Dendritic cell treated with granulocyte-macrophage colony-stimulating factor and Interleukin-4, amounts not matched to agents 40 ng/mL and 50 ng/mL, for 4 days (primary cell): Measurements from ENCODE around the gene ADAMTS13.
"Not testable (repeated sequence)": the region's sequence is repeated elsewhere in the genome, so short reads cannot be mapped to it uniquely, and the experiment has no call there.

Experiments
- H3K27ac Mint-ChIP-seq: one replicate; pipeline ENCODE4 v1.8.0; 2022; ENCODE audit warnings: mild to moderate bottlenecking, mixed read lengths
- H3K27me3 Mint-ChIP-seq: one replicate; pipeline ENCODE4 v1.8.0; 2022; ENCODE audit warnings: mild to moderate bottlenecking, mixed read lengths
- H3K36me3 Mint-ChIP-seq: one replicate; pipeline ENCODE4 v1.8.0; 2022; ENCODE audit warnings: low read depth, mixed read lengths
- H3K4me1 Mint-ChIP-seq: one replicate; pipeline ENCODE4 v1.8.0; 2022; ENCODE audit warnings: low read depth, mixed read lengths
- H3K4me3 Mint-ChIP-seq: one replicate; pipeline ENCODE4 v1.8.0; 2022; ENCODE audit warnings: mild to moderate bottlenecking, moderate library complexity, mixed read lengths
- H3K9me3 Mint-ChIP-seq: one replicate; pipeline ENCODE4 v1.8.0; 2022; ENCODE audit warnings: mixed read lengths
- intact Hi-C: fragments of 100-400 bp; cut with micrococcal nuclease; formaldehyde crosslinking; loops from one replicate; pipeline ENCODE4 v1.15.0; 2022

ADAMTS13 gene

GRCh38 chr9:133384736-133385321 is 37.3 kb upstream of the ADAMTS13 start:
- no peaks in the 10 kb centered on the region for H3K9me3 Mint-ChIP-seq
- no peaks in the 10 kb centered on the region for H3K36me3 Mint-ChIP-seq
- intact Hi-C loops, result no loop called here
- no peak overlapping the region for H3K4me3 Mint-ChIP-seq
- no peaks in the 10 kb centered on the region for H3K4me1 Mint-ChIP-seq
- no peak overlapping the region for H3K27ac Mint-ChIP-seq
- no peaks in the 10 kb centered on the region for H3K27me3 Mint-ChIP-seq

GRCh38 chr9:133385452-133385851 is 36.7 kb upstream of the ADAMTS13 start:
- H3K4me1 Mint-ChIP-seq, result no peaks in the 10 kb centered on the region
- no peaks in the 10 kb centered on the region for H3K27me3 Mint-ChIP-seq
- H3K9me3 Mint-ChIP-seq, result no peaks in the 10 kb centered on the region
- no peak overlapping the region for H3K4me3 Mint-ChIP-seq
- no peak overlapping the region for H3K27ac Mint-ChIP-seq
- H3K36me3 Mint-ChIP-seq, result no peaks in the 10 kb centered on the region
- intact Hi-C loops, result no loop called here

GRCh38 chr9:133386338-133386737 is 35.8 kb upstream of the ADAMTS13 start:
- Mint-ChIP-seq H3K36me3 (no peaks in the 10 kb centered on the region), H3K9me3 (no peaks in the 10 kb centered on the region), H3K4me1 (no peaks in the 10 kb centered on the region), H3K27ac (no peak overlapping the region), H3K4me3 (no peak overlapping the region), H3K27me3 (peaks cover 2% of the 10 kb centered on the region)
- intact Hi-C loops, result no loop called here

- no peaks in the 10 kb centered on the region for H3K4me1 Mint-ChIP-seq
- H3K36me3 Mint-ChIP-seq, result no peaks in the 10 kb centered on the region
- H3K27ac Mint-ChIP-seq, result no peak overlapping the region
- no peaks in the 10 kb centered on the region for H3K9me3 Mint-ChIP-seq
- H3K27me3 Mint-ChIP-seq, result peaks cover 2% of the 10 kb centered on the region
- intact Hi-C loops, result no loop called here
- no peak overlapping the region for H3K4me3 Mint-ChIP-seq
These were observed 34.5 kb upstream of the ADAMTS13 start for GRCh38 chr9:133387680-133388079.

GRCh38 chr9:133389025-133389557 is 33.1 kb upstream of the ADAMTS13 start:
- Mint-ChIP-seq H3K4me1 (no peaks in the 10 kb centered on the region), H3K9me3 (no peaks in the 10 kb centered on the region), H3K36me3 (no peaks in the 10 kb centered on the region), H3K4me3 (no peak overlapping the region), H3K27ac (no peak overlapping the region), H3K27me3 (peaks cover 4% of the 10 kb centered on the region)
- intact Hi-C loops, result no loop called here

- Mint-ChIP-seq H3K4me3 (no peak overlapping the region), H3K27me3 (peaks cover 6% of the 10 kb centered on the region), H3K4me1 (no peaks in the 10 kb centered on the region), H3K36me3 (no peaks in the 10 kb centered on the region), H3K9me3 (no peaks in the 10 kb centered on the region), H3K27ac (no peak overlapping the region)
- intact Hi-C loops, result no loop called here
These were observed 32.6 kb upstream of the ADAMTS13 start for GRCh38 chr9:133389562-133389961.

- Mint-ChIP-seq H3K27me3 (peaks cover 16% of the 10 kb centered on the region), H3K36me3 (no peaks in the 10 kb centered on the region), H3K4me1 (no peaks in the 10 kb centered on the region), H3K27ac (no peak overlapping the region), H3K9me3 (no peaks in the 10 kb centered on the region), H3K4me3 (no peak overlapping the region)
- intact Hi-C loops, result no loop called here
These were observed 31.5 kb upstream of the ADAMTS13 start for GRCh38 chr9:133390713-133391112.

GRCh38 chr9:133391449-133391848 is 30.7 kb upstream of the ADAMTS13 start:
- H3K9me3 Mint-ChIP-seq, H3K27ac Mint-ChIP-seq, H3K36me3 Mint-ChIP-seq, intact Hi-C loops, H3K4me3 Mint-ChIP-seq, H3K4me1 Mint-ChIP-seq: not testable (repeated sequence)
- H3K27me3 Mint-ChIP-seq, result peaks cover 16% of the 10 kb centered on the region

GRCh38 chr9:133392308-133392707 is 29.9 kb upstream of the ADAMTS13 start:
- intact Hi-C loops, H3K27ac Mint-ChIP-seq, H3K9me3 Mint-ChIP-seq, H3K36me3 Mint-ChIP-seq, H3K4me3 Mint-ChIP-seq, H3K4me1 Mint-ChIP-seq: not testable (repeated sequence)
- peaks cover 16% of the 10 kb centered on the region for H3K27me3 Mint-ChIP-seq

GRCh38 chr9:133393399-133393798 is 28.8 kb upstream of the ADAMTS13 start:
- H3K9me3 Mint-ChIP-seq, result no peaks in the 10 kb centered on the region
- no peaks in the 10 kb centered on the region for H3K4me1 Mint-ChIP-seq
- no peak overlapping the region for H3K27ac Mint-ChIP-seq
- H3K36me3 Mint-ChIP-seq, result no peaks in the 10 kb centered on the region
- peaks cover 18% of the 10 kb centered on the region for H3K27me3 Mint-ChIP-seq
- H3K4me3 Mint-ChIP-seq, result no peak overlapping the region
- intact Hi-C loops, result no loop called here

GRCh38 chr9:133394687-133395271 is 27.4 kb upstream of the ADAMTS13 start:
- H3K4me1 Mint-ChIP-seq, result no peaks in the 10 kb centered on the region
- H3K4me3 Mint-ChIP-seq, result no peak overlapping the region
- no peaks in the 10 kb centered on the region for H3K36me3 Mint-ChIP-seq
- intact Hi-C loops, result no loop called here
- no peaks in the 10 kb centered on the region for H3K9me3 Mint-ChIP-seq
- peaks cover 18% of the 10 kb centered on the region for H3K27me3 Mint-ChIP-seq
- no peak overlapping the region for H3K27ac Mint-ChIP-seq

- peaks cover 6% of the 10 kb centered on the region for H3K36me3 Mint-ChIP-seq
- H3K27me3 Mint-ChIP-seq, result peaks cover 16% of the 10 kb centered on the region
- H3K4me3 Mint-ChIP-seq, result no peak overlapping the region
- H3K9me3 Mint-ChIP-seq, result no peaks in the 10 kb centered on the region
- H3K27ac Mint-ChIP-seq, result no peak overlapping the region
- no peaks in the 10 kb centered on the region for H3K4me1 Mint-ChIP-seq
- intact Hi-C loops, result no loop called here
These were observed 25.2 kb upstream of the ADAMTS13 start for GRCh38 chr9:133396952-133397351.

- H3K27ac Mint-ChIP-seq, result no peak overlapping the region
- no peak overlapping the region for H3K4me3 Mint-ChIP-seq
- no peaks in the 10 kb centered on the region for H3K9me3 Mint-ChIP-seq
- H3K36me3 Mint-ChIP-seq, result peaks cover 10% of the 10 kb centered on the region
- H3K27me3 Mint-ChIP-seq, result peaks cover 16% of the 10 kb centered on the region
- intact Hi-C loops, result no loop called here
- no peaks in the 10 kb centered on the region for H3K4me1 Mint-ChIP-seq
These were observed 24.8 kb upstream of the ADAMTS13 start for GRCh38 chr9:133397370-133397769.

GRCh38 chr9:133397895-133398294 is 24.3 kb upstream of the ADAMTS13 start:
- Mint-ChIP-seq H3K36me3 (peaks cover 16% of the 10 kb centered on the region), H3K4me1 (no peaks in the 10 kb centered on the region), H3K9me3 (no peaks in the 10 kb centered on the region), H3K4me3 (no peak overlapping the region), H3K27ac (no peak overlapping the region), H3K27me3 (peaks cover 16% of the 10 kb centered on the region)
- intact Hi-C loops, result no loop called here

- intact Hi-C loops, result no loop called here
These were observed 21.9 kb upstream of the ADAMTS13 start for GRCh38 chr9:133400292-133400691.

More at GRCh38 chr9:133400292-133400691, 21.9 kb upstream of the ADAMTS13 start:
- Mint-ChIP-seq H3K27me3 (peaks cover 4% of the 10 kb centered on the region), H3K27ac (no peak overlapping the region), H3K4me3 (no peak overlapping the region), H3K36me3 (peaks cover 40% of the 10 kb centered on the region), H3K9me3 (no peaks in the 10 kb centered on the region), H3K4me1 (peaks cover 2% of the 10 kb centered on the region)
